ENCODE data around the gene PBRM1. TPM values are rescaled to one million over a fixed set of nuclear protein-coding genes. Genes with fewer than 3 reads are reported as not detected.

PBRM1 gene
- total and polyA plus RNA-seq, 4 donors, result 7.1 to 65.7 (median 38.7) TPM

DNA sequence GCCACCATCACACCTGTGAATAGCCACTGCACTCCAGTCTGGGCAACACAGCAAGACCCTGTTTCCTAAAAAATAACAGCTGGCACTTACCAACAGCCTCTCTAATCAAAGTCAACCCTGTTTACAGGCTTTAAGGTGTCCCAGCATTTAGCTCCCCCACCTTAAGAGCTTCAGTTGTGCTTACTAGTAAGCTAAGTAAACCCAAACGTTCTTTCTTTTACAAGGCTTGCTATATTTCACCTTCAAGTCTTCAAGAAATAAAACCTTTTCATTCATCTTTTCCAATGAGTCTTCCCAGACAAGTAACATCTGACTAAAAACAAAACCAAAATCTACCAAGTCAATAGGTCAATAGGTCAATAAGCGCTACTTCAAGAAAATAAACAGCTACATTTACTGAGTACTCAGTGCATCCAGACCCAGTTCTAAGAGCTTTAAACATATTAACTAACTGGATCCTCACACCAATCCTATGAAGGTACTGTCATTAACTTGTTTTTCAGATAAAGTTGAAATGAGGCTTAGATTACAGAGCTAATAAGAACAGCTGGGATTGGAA is 62.4 kb downstream of the PBRM1 start:
- H3K9ac ChIP-seq (ENCODE audit: low read depth in 1 of 2, low read length in 2 of 2), result no peak overlapping the region
- no peak for DNase-seq (ENCODE audit: low spot score)
- H3K36me3 ChIP-seq (ENCODE audit: control insufficient read depth in 4 of 4, insufficient read depth in 3 of 4, low read depth in 1 of 4, low read length in 3 of 4), result peaks cover 2 to 43% (median 42%) of the 10 kb centered on the region in 4 donors
- H3K27ac ChIP-seq (ENCODE audit: low read depth in 1 of 2, low read length in 2 of 2), result no peak overlapping the region
- H3K4me3 ChIP-seq (ENCODE audit: low read depth in 1 of 3, low read length in 3 of 3), result no peak overlapping the region
- no peaks in the 10 kb centered on the region for H3K27me3 ChIP-seq (ENCODE audit: control insufficient read depth in 4 of 4, insufficient read depth in 4 of 4, low read length in 3 of 4)
- no peaks in the 10 kb centered on the region for H3K9me3 ChIP-seq (ENCODE audit: control insufficient read depth in 4 of 4, low read length in 3 of 4)
- H3K4me1 ChIP-seq (ENCODE audit: control insufficient read depth in 4 of 4, insufficient read depth in 4 of 4, low read length in 3 of 4), result no peaks in the 10 kb centered on the region
- WGBS, result 84% methylated on average over 2 of the region's 2 CpGs
- no peak for TF ChIP-seq RXRA (IDR thresholded peaks at IDR 0.05)

DNA sequence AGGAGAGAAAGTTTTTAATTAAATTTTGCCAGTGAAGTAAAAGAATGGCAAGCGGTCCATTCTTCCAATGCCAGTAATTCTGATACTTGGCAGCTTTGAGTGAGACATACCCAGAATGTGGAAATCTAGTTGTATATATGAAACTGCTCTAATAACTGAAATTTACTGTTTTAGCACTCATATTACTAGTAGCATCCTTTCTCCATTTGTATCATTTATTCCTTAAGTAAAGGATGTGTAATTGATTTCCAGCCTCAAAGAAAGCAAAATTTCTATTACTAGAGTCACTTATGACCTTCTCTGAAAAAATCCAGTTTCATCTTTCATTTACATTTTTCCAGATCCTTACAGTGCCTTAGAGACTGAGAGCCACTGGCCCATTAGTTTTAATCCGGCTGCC is 65.1 kb downstream of the PBRM1 start:
- 96% methylated on average over 2 of the region's 2 CpGs for WGBS
- Histone ChIP-seq H3K36me3 (ENCODE audit: control insufficient read depth in 4 of 4, insufficient read depth in 3 of 4, low read depth in 1 of 4, low read length in 3 of 4) (peaks cover 3 to 44% (median 40%) of the 10 kb centered on the region in 4 donors), H3K27ac (ENCODE audit: low read depth in 1 of 2, low read length in 2 of 2) (no peak overlapping the region), H3K9me3 (ENCODE audit: control insufficient read depth in 4 of 4, low read length in 3 of 4) (no peaks in the 10 kb centered on the region), H3K9ac (ENCODE audit: low read depth in 1 of 2, low read length in 2 of 2) (no peak overlapping the region), H3K27me3 (ENCODE audit: control insufficient read depth in 4 of 4, insufficient read depth in 4 of 4, low read length in 3 of 4) (no peaks in the 10 kb centered on the region), H3K4me3 (ENCODE audit: low read depth in 1 of 3, low read length in 3 of 3) (no peak overlapping the region), H3K4me1 (ENCODE audit: control insufficient read depth in 4 of 4, insufficient read depth in 4 of 4, low read length in 3 of 4) (no peaks in the 10 kb centered on the region)
- DNase-seq (ENCODE audit: low spot score), result no peak
- no peak for TF ChIP-seq FOXA1 (IDR thresholded peaks at IDR 0.05)
- TF ChIP-seq, protein P1, sequence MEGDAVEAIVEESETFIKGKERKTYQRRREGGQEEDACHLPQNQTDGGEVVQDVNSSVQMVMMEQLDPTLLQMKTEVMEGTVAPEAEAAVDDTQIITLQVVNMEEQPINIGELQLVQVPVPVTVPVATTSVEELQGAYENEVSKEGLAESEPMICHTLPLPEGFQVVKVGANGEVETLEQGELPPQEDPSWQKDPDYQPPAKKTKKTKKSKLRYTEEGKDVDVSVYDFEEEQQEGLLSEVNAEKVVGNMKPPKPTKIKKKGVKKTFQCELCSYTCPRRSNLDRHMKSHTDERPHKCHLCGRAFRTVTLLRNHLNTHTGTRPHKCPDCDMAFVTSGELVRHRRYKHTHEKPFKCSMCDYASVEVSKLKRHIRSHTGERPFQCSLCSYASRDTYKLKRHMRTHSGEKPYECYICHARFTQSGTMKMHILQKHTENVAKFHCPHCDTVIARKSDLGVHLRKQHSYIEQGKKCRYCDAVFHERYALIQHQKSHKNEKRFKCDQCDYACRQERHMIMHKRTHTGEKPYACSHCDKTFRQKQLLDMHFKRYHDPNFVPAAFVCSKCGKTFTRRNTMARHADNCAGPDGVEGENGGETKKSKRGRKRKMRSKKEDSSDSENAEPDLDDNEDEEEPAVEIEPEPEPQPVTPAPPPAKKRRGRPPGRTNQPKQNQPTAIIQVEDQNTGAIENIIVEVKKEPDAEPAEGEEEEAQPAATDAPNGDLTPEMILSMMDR (IDR thresholded peaks at IDR 0.05; ENCODE audit: low read depth, low read length, missing input control), result no peak

DNA sequence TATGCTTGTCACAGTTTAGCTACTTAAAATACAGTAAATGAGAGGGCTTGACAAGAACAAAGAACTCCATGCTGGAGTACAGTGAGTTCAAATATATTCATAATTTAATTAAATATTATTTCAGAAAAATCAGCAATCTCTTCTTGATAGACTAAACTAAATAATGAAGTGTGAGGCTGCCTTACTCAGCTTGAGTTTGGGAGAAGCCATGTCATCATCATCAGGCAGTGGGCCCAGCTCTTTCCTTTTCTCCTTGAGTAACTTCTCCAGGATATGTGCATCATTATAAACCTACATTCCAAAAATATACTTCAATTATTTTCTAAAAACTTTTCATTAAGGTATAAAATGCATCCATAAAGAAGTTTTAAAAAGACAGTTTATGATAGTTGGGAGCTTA is 70.5 kb downstream of the PBRM1 start:
- peaks cover 4 to 50% (median 38%) of the 10 kb centered on the region in 4 donors for H3K36me3 ChIP-seq (ENCODE audit: control insufficient read depth in 4 of 4, insufficient read depth in 3 of 4, low read depth in 1 of 4, low read length in 3 of 4)
- H3K4me1 ChIP-seq (ENCODE audit: control insufficient read depth in 4 of 4, insufficient read depth in 4 of 4, low read length in 3 of 4), result no peaks in the 10 kb centered on the region
- H3K4me3 ChIP-seq (ENCODE audit: low read depth in 1 of 3, low read length in 3 of 3), result no peak overlapping the region
- no peaks in the 10 kb centered on the region for H3K9me3 ChIP-seq (ENCODE audit: control insufficient read depth in 4 of 4, low read length in 3 of 4)
- no peak for TF ChIP-seq GABPA (IDR thresholded peaks at IDR 0.05 in 1 of 2, conservative IDR thresholded peaks at IDR 0.05 in 1 of 2)
- no peak for TF ChIP-seq YY1 (IDR thresholded peaks at IDR 0.05)
- TF ChIP-seq, protein P2, sequence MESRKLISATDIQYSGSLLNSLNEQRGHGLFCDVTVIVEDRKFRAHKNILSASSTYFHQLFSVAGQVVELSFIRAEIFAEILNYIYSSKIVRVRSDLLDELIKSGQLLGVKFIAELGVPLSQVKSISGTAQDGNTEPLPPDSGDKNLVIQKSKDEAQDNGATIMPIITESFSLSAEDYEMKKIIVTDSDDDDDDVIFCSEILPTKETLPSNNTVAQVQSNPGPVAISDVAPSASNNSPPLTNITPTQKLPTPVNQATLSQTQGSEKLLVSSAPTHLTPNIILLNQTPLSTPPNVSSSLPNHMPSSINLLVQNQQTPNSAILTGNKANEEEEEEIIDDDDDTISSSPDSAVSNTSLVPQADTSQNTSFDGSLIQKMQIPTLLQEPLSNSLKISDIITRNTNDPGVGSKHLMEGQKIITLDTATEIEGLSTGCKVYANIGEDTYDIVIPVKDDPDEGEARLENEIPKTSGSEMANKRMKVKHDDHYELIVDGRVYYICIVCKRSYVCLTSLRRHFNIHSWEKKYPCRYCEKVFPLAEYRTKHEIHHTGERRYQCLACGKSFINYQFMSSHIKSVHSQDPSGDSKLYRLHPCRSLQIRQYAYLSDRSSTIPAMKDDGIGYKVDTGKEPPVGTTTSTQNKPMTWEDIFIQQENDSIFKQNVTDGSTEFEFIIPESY (IDR thresholded peaks at IDR 0.05), result no peak
- no peak for TF ChIP-seq JUND (IDR thresholded peaks at IDR 0.05)
- TF ChIP-seq, protein P3, sequence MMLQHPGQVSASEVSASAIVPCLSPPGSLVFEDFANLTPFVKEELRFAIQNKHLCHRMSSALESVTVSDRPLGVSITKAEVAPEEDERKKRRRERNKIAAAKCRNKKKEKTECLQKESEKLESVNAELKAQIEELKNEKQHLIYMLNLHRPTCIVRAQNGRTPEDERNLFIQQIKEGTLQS (IDR thresholded peaks at IDR 0.05), result no peak
- TF ChIP-seq SP1 (IDR thresholded peaks at IDR 0.05), result no peak
- TF ChIP-seq TAF1 (conservative IDR thresholded peaks at IDR 0.05), result no peak
- H3K27me3 ChIP-seq (ENCODE audit: control insufficient read depth in 4 of 4, insufficient read depth in 4 of 4, low read length in 3 of 4), result no peaks in the 10 kb centered on the region
- no peak overlapping the region for H3K27ac ChIP-seq (ENCODE audit: low read depth in 1 of 2, low read length in 2 of 2)
- DNase-seq (ENCODE audit: low spot score), result no peak
- H3K9ac ChIP-seq (ENCODE audit: low read depth in 1 of 2, low read length in 2 of 2), result no peak overlapping the region

All from liver (tissue), 9 donors.